ENCODE data around the gene FNDC3B.

The FNDC3B gene

DNA sequence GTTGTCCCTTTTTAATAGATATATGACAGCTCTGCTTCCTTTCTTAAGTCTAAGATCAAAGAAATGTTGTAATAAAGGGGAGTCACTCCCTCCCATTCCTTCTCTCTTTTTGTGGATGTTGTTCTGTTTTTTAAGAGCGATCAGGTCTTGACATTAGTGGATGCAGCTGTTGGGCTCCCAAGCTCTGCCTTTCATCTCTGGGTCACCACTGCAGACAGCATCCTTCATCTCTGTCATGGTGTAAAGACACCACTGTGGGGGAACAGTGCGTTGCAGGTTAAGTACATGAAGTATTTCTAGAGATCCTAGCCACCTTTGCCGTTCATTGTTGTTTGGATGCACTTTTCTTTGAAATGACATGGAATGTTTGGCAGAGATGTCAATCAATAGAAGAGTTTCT lies 17.7 kb downstream of the FNDC3B start:
- FAIRE-seq, result no peak

GRCh38 chr3:172057624-172058327 lies 18.4 kb downstream of the FNDC3B start:
- FAIRE-seq, result peak; percentile 5

DNA sequence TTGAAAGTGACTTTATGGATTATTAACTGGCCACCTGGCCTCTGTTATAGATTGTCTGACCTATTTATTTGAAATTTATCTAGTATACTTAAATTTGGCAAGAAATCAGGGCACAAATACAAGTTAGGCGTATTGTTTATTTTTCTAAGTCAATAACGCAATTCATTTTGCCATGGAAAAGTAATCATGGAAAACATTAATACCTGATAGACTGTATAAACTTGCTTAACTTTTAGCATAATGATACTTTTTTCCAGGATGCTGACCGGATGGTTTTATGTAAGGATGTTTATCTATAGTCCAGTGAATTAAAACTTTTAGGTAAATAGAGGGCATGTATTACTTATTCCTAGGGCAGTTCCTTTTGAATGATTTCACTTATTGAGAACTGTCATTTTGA lies 20.2 kb downstream of the FNDC3B start:
- no peak for FAIRE-seq

- no peak for FAIRE-seq
Measured at GRCh38 chr3:172060234-172060633, 20.9 kb downstream of the FNDC3B start.

GRCh38 chr3:172061724-172062184 lies 22.4 kb downstream of the FNDC3B start:
- no peak for FAIRE-seq

- FAIRE-seq, result no peak
Measured at GRCh38 chr3:172062761-172063160, 23.4 kb downstream of the FNDC3B start.

- FAIRE-seq, result no peak
Measured at GRCh38 chr3:172063456-172064432, 24.4 kb downstream of the FNDC3B start.

DNA sequence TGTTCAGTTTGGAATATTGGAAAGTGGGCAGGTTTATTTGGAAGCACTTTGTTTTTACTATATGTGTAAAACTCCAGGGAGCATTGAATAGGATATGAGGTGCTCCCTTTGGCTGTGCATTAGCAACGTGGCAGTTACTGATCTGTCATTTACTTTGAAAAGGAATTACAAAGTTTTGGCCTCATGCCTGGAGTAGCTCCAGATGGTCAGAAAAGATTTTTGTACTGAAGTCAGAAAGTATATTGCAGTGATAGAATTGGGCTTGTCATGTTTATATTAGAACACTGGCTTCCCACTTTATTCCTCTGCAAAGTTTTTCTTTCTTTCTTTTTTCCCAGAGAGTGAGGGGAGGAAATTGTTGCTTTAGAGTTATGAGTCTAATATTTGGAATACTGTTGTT lies 26.1 kb downstream of the FNDC3B start:
- FAIRE-seq, result no peak

GRCh38 chr3:172065967-172066762 lies 26.8 kb downstream of the FNDC3B start:
- FAIRE-seq, result peak; percentile 60

DNA sequence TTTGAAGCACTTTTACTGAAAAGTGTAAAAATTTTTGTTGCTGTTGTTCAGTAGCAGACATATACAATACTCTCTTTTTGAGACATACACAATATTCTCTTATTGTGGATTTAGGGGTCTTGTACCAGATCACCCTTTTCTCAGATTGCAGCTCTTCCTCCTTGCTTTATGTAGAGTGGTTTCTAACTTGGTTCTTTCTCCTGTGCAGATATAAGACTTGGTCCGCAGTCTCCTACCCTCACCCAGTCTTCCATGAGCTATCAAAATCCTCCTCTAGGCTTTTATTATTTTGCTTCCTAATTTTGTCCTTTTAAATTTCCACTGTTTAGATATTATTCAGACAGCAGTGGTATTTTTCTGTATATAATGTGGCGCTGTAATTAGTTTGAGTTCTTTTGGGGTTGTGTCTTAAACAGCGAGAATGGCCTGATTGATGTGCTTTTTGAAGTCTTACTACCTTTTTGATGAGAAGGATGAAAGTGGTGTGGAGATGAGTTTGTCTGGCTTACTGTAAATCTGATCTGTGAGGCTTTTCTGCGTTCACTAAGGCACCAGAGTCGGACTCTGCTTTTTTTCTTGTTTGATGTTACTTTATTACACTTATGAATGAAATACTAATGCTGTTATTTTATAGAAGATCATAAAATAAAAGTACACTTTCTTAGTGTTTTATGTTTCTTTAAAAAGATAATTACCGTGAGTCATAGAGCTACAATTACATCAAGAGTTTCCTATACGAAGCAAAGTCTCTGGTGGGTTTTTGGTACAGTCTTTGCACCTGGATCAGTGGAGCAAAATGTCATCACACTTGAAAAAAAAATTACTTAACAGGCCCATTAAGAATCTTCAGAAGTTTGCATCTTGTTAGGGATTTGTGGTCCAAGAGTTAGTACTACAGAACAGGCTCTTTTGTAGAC lies 27.8 kb downstream of the FNDC3B start:
- FAIRE-seq, result no peak

DNA sequence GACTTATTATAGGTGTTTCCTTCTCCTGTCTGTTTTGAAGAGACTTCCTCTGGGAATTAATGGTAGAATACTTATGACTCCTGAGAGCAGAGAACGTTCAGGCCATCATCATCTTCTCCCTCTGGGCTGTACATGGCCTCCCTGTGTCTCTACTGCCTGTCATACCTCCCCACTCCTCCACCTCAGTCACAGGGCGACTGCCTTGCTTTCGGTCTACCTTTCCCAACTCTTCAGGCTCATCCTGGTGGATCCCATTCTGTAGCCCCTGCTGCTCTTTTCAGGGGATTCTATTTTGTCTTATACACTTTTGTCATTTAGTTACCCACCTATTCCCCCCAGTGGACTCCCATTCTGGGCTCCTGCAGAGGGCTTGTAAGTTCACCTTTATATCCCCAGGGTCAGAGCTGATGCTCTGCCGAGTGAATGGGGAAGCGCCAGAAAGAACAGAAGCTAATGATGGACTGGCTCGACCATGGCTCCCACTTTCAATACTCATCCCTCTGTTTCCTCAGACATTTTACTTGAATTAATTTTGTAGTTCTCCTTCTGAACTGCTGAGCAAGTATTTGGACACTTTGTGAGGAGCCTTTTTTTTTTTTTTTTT lies 28.6 kb downstream of the FNDC3B start:
- FAIRE-seq, result no peak

DNA sequence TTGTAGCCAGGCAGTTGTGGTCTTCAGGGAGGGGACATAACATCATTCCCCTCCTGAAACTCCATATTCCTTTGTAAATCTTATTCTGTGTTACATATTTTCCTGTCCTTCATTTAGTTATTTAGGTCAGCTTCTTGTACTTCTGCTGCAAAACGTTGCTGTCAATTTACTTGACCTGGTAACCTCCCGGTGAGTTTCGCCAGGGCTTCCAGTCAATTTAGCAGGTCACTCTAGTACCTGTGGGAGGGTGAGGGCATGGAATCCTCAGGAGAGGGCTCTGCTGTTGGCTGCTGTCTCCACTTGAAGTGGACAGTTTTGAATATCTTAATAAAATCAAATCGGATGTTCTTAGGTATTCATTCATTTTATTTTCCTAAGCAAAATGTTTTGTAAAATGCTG lies 29.6 kb downstream of the FNDC3B start:
- no peak for FAIRE-seq

DNA sequence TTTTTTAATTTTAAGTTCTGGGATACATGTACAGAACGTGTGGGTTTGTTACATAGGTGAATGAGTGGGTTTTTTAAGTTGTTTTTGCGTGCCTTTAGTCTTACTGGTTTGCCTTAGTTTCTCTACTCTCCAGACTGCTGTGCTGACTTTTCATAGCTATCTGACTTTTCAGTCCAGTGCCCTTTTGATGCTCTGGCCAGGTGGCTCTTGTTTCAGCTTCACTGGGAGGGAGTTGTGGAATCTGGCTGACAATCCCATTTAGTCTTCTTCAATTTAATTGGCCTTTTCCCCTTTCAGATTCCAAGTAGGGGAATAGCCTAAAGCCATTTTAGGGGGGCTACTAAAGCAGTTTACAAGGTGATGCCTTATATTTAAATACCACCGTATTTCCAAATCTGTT lies 30.1 kb downstream of the FNDC3B start:
- FAIRE-seq, result no peak

DNA sequence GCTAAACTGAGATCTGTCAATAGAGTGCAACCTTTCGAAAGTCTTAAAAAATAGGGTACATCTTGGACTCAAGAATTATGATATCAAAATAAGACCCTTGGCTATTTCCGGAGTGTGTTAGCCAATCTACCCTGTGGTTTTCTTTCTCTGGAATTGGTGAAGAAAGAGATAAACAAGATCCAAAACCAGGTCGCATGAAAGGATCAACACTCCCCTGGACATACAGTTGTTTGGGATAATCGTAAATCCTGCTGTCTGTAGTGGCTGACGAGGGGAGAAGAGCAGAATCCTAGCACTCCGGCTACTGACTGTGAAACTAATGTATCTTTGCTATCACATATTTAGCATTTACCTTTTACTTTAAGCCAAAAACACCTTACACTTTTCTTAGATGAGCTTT lies 30.9 kb downstream of the FNDC3B start:
- no peak for FAIRE-seq

- peak; percentile 61 for FAIRE-seq
Measured at GRCh38 chr3:172070802-172071201, 31.4 kb downstream of the FNDC3B start.

DNA sequence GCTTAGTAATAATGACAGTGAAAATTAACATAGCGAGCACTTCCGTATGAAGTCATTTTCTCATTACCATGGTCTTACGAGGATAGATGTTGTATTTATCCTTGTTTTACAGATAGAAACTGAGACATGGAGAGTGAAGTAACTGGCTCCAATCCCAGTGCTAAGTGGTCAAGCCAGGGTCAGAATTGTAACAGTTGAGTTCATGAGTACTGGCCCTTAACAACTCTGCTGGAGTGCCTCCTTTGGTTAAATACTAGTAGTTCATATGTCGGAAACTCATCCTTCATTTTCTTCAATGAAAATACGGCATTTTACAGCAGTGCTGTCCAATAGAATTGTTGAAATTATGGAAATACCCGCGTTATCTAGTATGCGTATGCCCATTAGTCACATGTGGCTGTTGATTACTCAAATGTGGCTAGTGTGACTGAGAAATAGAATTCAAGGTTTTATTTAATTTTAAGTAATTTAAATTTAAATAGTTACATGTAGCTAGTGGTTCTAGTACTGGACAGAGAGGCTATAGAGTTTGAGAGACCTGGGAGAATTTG lies 32.5 kb downstream of the FNDC3B start:
- no peak for FAIRE-seq

DNA sequence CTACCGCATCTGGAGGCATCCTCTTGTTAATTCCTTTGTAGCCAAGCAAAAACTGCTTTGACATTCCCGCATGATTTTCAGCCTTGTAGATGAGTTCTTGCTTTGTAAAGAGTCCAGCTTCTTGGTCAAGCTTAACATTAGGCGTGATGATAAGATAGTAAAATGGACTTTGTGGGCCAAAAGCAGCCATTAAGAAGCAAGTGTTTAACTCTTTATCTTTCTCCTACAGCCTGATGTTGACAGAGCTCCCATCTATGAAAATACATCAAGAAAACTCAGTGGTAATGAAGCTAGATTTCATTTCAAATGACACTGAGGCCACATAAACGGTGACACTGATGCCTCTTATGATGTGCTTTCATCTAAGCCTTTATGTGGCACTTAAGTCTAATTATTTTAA lies 33.2 kb downstream of the FNDC3B start:
- FAIRE-seq, result no peak

GRCh38 chr3:172073262-172073915 lies 34.0 kb downstream of the FNDC3B start:
- no peak for FAIRE-seq

- FAIRE-seq, result no peak
Measured at GRCh38 chr3:172074032-172074431, 34.7 kb downstream of the FNDC3B start.

- no peak for FAIRE-seq
Measured at GRCh38 chr3:172074586-172074985, 35.2 kb downstream of the FNDC3B start.

GRCh38 chr3:172076212-172076611 lies 36.8 kb downstream of the FNDC3B start:
- no peak for FAIRE-seq

Data from islet of Langerhans (tissue), 1 donor.